Sigmoid colon (tissue), 7 donors: ENCODE data around the gene FUCA1. TPM values are rescaled to one million over a fixed set of nuclear protein-coding genes. Genes with fewer than 3 reads are reported as not detected.
"Not testable (repeated sequence)": the region's sequence is repeated elsewhere in the genome, so short reads cannot be mapped to it uniquely, and the experiment has no call there.

ENCODE experiments used
- DNase-seq: peaks from one replicate; pipeline ENCODE4 v3.0.0-alpha.2; 2019
- H3K27ac ChIP-seq, 4 donors: fragments of 200-600 bp; sonication (generic); one replicate each; pipeline ENCODE4 v1.5.1; 2016 to 2019; ENCODE audit warnings: mild to moderate bottlenecking in 1 of 4
- H3K27me3 ChIP-seq, 3 donors: fragments of 200-600 bp; sonication (generic); one replicate each; pipeline ENCODE4 v1.5.1; 2019; ENCODE audit warnings: mild to moderate bottlenecking in 1 of 3
- H3K36me3 ChIP-seq, 4 donors: fragments of 200-600 bp; sonication (generic); one replicate each; pipeline ENCODE4 v1.5.1; 2016 to 2019
- H3K4me1 ChIP-seq, 4 donors: fragments of 200-600 bp; sonication (generic); one replicate each; pipeline ENCODE4 v1.5.1; 2017 to 2019
- H3K4me3 ChIP-seq, 4 donors: fragments of 200-600 bp; sonication (generic); one replicate each; pipeline ENCODE4 v1.5.1; 2017 to 2019; ENCODE audit warnings: mild to moderate bottlenecking in 2 of 4, moderate library complexity in 1 of 4
- H3K9me3 ChIP-seq, 4 donors: fragments of 200-600 bp in 3 of 4; sonication (generic) in 3 of 4; one replicate each; pipeline versions ENCODE4 v1.5.1 to v1.6.1; 2013 to 2019
- CTCF ChIP-seq, 4 experiments: fragments of 450-650 bp in 3 of 4; fragments of 200-600 bp in 1 of 4; IDR thresholded peaks; one replicate each; pipeline ENCODE4 v1.5.1; 2016 to 2019; ENCODE audit warnings: antibody characterized with exemption in 4 of 4, mild to moderate bottlenecking in 3 of 4, moderate library complexity in 2 of 4
- EP300 ChIP-seq, 4 donors: sonication (generic); formaldehyde crosslinking; IDR thresholded peaks; one replicate each; pipeline ENCODE4 v1.6.1; 2017; ENCODE audit warnings: antibody characterized with exemption in 4 of 4
- POLR2A ChIP-seq, 2 donors: fragments of 450-650 bp; IDR thresholded peaks; one replicate each; pipeline ENCODE4 v1.6.1; 2016; ENCODE audit warnings: antibody characterized with exemption in 2 of 2, mild to moderate bottlenecking in 2 of 2, moderate library complexity in 2 of 2
- POLR2AphosphoS5 ChIP-seq, 4 donors: sonication (generic); formaldehyde crosslinking; IDR thresholded peaks; one replicate each; pipeline ENCODE4 v1.6.1; 2017; ENCODE audit warnings: antibody characterized with exemption in 4 of 4
- WGBS, 2 donors: extraction: QIAGEN DNeasy Blood & Tissue Kit; methylation state at CpG; one replicate each; pipeline ENCODE4 v1.1.7; 2013; 5-methylcytosine and 5-hydroxymethylcytosine counted together
- intact Hi-C: fragments of 100-400 bp; cut with DNase I; formaldehyde crosslinking; loops from one replicate; pipeline ENCODE4 v1.15.1; 2023
- polyA plus RNA-seq, 3 donors: library from polyadenylated mRNA; stranded (reverse); fragments of 200-250 nt; gene quantifications; one replicate each; pipeline ENCODE4 v1.2.3, GENCODE V29; 2013
- total RNA-seq, 4 donors: library from RNA; depleted of rRNA; stranded (reverse); fragments of >200 nt; gene quantifications; one replicate each; pipeline ENCODE4 v1.1.0, GENCODE V29; 2016
- donor health status: healthy with polysubstance abuse.
- donor health status: Bipolar disorder and iron deficiency.
- donor health status: healthy.

FUCA1 gene
- total and polyA plus RNA-seq, 7 donors: 14.1 to 260 (median 28.9) TPM

GRCh38 chr1:23805025-23805424 is 63.1 kb downstream of the FUCA1 start:
- H3K4me1 ChIP-seq: peaks cover 0 to 18% (median 12%) of the 10 kb centered on the region in 4 donors
- peaks cover 0 to 28% (median 12%) of the 10 kb centered on the region in 4 donors for H3K36me3 ChIP-seq
- no peak for TF ChIP-seq EP300 (IDR thresholded peaks at IDR 0.05)
- TF ChIP-seq POLR2AphosphoS5 (IDR thresholded peaks at IDR 0.05): no peak
- TF ChIP-seq CTCF (IDR thresholded peaks at IDR 0.05): no peak
- no peak for TF ChIP-seq POLR2A (IDR thresholded peaks at IDR 0.05)
- WGBS, 2 donors: 94 to 95% methylated on average over 2 of the region's 2 CpGs
- no peaks in the 10 kb centered on the region for H3K9me3 ChIP-seq
- DNase-seq: no peak
- intact Hi-C loops: loop anchor here (10.0 kb wide), 1 partner anchor 60 kb away; the partner anchor contains the start of gene FUCA1
- H3K4me3 ChIP-seq: no peak overlapping the region
- H3K27me3 ChIP-seq: no peaks in the 10 kb centered on the region
- no peak overlapping the region for H3K27ac ChIP-seq

- TF ChIP-seq POLR2AphosphoS5 (IDR thresholded peaks at IDR 0.05): no peak
- no peak for TF ChIP-seq POLR2A (IDR thresholded peaks at IDR 0.05)
- TF ChIP-seq CTCF (IDR thresholded peaks at IDR 0.05): no peak
- TF ChIP-seq EP300 (IDR thresholded peaks at IDR 0.05): no peak
- Histone ChIP-seq H3K9me3 (no peaks in the 10 kb centered on the region), H3K36me3 (peaks cover 0 to 28% (median 12%) of the 10 kb centered on the region in 4 donors), H3K27me3 (no peaks in the 10 kb centered on the region), H3K4me1 (peaks cover 0 to 22% (median 17%) of the 10 kb centered on the region in 4 donors), H3K27ac (no peak overlapping the region), H3K4me3 (no peak overlapping the region)
- 85 to 86% methylated on average over 7 of the region's 7 CpGs for WGBS, 2 donors
- intact Hi-C loops: loop anchor here (5.0 to 10.0 kb wide), 2 partner anchors 60 to 153 kb away; partner anchors contain the start of genes FUCA1 and PNRC2
- no peak for DNase-seq
Measured at GRCh38 chr1:23804183-23804835, 63.8 kb downstream of the FUCA1 start.

GRCh38 chr1:23803674-23804073 is 64.4 kb downstream of the FUCA1 start:
- no peaks in the 10 kb centered on the region for H3K27me3 ChIP-seq
- no peaks in the 10 kb centered on the region for H3K9me3 ChIP-seq
- H3K4me1 ChIP-seq: peaks cover 0 to 28% (median 20%) of the 10 kb centered on the region in 4 donors
- H3K36me3 ChIP-seq: peaks cover 0 to 28% (median 12%) of the 10 kb centered on the region in 4 donors
- WGBS, 2 donors: 96% methylated on average over 5 of the region's 5 CpGs
- intact Hi-C loops: loop anchor here (5.0 to 10.0 kb wide), 2 partner anchors 61 to 154 kb away; partner anchors contain the start of genes FUCA1 and PNRC2
- H3K27ac ChIP-seq: no peak overlapping the region
- TF ChIP-seq CTCF (IDR thresholded peaks at IDR 0.05): no peak
- TF ChIP-seq POLR2A (IDR thresholded peaks at IDR 0.05): no peak
- no peak for TF ChIP-seq POLR2AphosphoS5 (IDR thresholded peaks at IDR 0.05)
- TF ChIP-seq EP300 (IDR thresholded peaks at IDR 0.05): no peak
- no peak for DNase-seq
- no peak overlapping the region for H3K4me3 ChIP-seq

- not testable (repeated sequence) for H3K27ac ChIP-seq, H3K27me3 ChIP-seq, DNase-seq, H3K9me3 ChIP-seq, H3K4me3 ChIP-seq
- intact Hi-C loops: loop anchor here (5.0 to 10.0 kb wide), 2 partner anchors 62 to 154 kb away; partner anchors contain the start of genes FUCA1 and PNRC2
- Histone ChIP-seq H3K36me3 (peaks cover 0 to 23% (median 11%) of the 10 kb centered on the region in 4 donors), H3K4me1 (peaks cover 0 to 28% (median 20%) of the 10 kb centered on the region in 4 donors)
- WGBS, 2 donors: 95% methylated on average over 7 of the region's 7 CpGs
Measured at GRCh38 chr1:23802809-23803342, 65.2 kb downstream of the FUCA1 start.

- H3K36me3 ChIP-seq: peaks cover 0 to 13% (median 7%) of the 10 kb centered on the region in 4 donors
- intact Hi-C loops: loop anchor here (2.0 to 10.0 kb wide), 3 partner anchors 21 to 155 kb away; partner anchors contain the start of genes FUCA1 and PNRC2
Measured at GRCh38 chr1:23801876-23802275, 66.2 kb downstream of the FUCA1 start.

More at GRCh38 chr1:23801876-23802275, 66.2 kb downstream of the FUCA1 start:
- H3K4me1 ChIP-seq: peaks cover 0 to 28% (median 20%) of the 10 kb centered on the region in 4 donors
- H3K27ac ChIP-seq: peak overlapping the region; percentile 86 to 94 (median 90)
- no peaks in the 10 kb centered on the region for H3K9me3 ChIP-seq
- no peaks in the 10 kb centered on the region for H3K27me3 ChIP-seq
- no peak for DNase-seq
- 50 to 68% methylated on average over 10 of the region's 10 CpGs for WGBS, 2 donors
- peak overlapping the region in 1 of 4 donors; percentile 93 for H3K4me3 ChIP-seq
- TF ChIP-seq EP300 (IDR thresholded peaks at IDR 0.05) (no peak), POLR2AphosphoS5 (IDR thresholded peaks at IDR 0.05) (no peak), POLR2A (IDR thresholded peaks at IDR 0.05) (no peak), CTCF (IDR thresholded peaks at IDR 0.05) (no peak)
